Osteocyte (in vitro differentiated cells): ENCODE measurements around the gene SSBP4. TPM values are rescaled to one million over a fixed set of nuclear protein-coding genes. Genes with fewer than 3 reads are reported as not detected.

ENCODE experiments used
- DNase-seq: peaks from one replicate; pipeline ENCODE4 v3.0.0; 2021; ENCODE audit warnings: mixed read lengths; ENCODE audit not compliant: unreplicated experiment; ENCODE audit errors: extremely low spot score
- H3K27ac Mint-ChIP-seq: one replicate; pipeline ENCODE4 v1.8.0; 2021; ENCODE audit warnings: mild to moderate bottlenecking, mixed read lengths; ENCODE audit not compliant: unreplicated experiment
- H3K27me3 Mint-ChIP-seq: one replicate; pipeline ENCODE4 v1.8.0; 2021; ENCODE audit warnings: mixed read lengths; ENCODE audit not compliant: unreplicated experiment
- H3K36me3 Mint-ChIP-seq: one replicate; pipeline ENCODE4 v1.8.0; 2021; ENCODE audit warnings: mixed read lengths; ENCODE audit not compliant: unreplicated experiment
- H3K4me1 Mint-ChIP-seq: one replicate; pipeline ENCODE4 v1.8.0; 2021; ENCODE audit warnings: mixed read lengths; ENCODE audit not compliant: unreplicated experiment
- H3K4me3 Mint-ChIP-seq: one replicate; pipeline ENCODE4 v1.8.0; 2021; ENCODE audit warnings: mild to moderate bottlenecking, moderate library complexity, mixed read lengths; ENCODE audit not compliant: unreplicated experiment
- H3K9me3 Mint-ChIP-seq: one replicate; pipeline ENCODE4 v1.8.0; 2021; ENCODE audit warnings: mixed read lengths; ENCODE audit not compliant: unreplicated experiment
- microRNA-seq: library from miRNA; unstranded; fragments of <30 nt; microRNA quantifications from one replicate; pipeline ENCODE4 v1.1.0, GENCODE V29; 2020; ENCODE audit not compliant: unreplicated experiment
- total RNA-seq: library from RNA; stranded (reverse); gene quantifications from 2 replicates; pipeline ENCODE4 v1.2.1, GENCODE V29; 2021
- TF ChIP-seq, protein P1 (sequence below): fragments of 200-600 bp; sonication (generic); IDR thresholded peaks from 2 replicates; pipeline ENCODE4 v1.5.0; 2021; ENCODE audit warnings: antibody characterized with exemption, mild to moderate bottlenecking, moderate library complexity

SSBP4 gene
- total RNA-seq, 1 donor from 2014 or later = 82.9 TPM

DNA sequence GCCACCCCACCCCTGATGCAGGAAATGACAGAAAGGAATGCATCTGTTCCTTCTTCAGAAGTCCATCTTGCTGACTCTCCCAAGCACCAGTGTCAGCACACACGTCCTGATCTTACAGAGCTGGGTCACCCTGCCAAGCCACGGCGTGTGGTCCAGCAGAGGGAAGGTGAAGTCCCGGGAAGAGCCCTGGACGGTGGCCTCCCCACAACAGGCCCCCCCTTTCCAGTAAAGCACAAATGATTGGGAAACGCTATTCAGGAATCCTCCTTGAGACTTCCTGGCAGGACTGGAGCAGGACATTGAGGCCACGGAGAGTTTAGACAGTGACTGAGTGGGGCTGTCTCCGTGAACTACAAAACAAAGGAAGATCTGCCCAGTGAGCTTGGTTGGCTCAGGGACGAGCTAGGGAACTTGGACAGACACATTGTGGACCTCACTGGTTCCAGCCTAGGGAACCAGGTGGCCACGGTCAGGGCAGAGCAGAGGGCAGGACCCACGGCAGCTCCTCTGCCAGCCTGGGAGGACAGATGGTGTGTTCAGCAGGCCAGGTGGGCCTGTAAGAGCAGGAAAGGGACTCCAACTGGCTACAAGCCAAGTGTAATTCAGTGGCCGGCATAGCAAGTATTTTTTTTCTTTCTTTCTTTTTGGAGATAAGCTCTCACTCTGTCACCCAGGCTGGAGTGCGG lies 61.0 kb downstream of the SSBP4 start:
- Mint-ChIP-seq H3K27me3 (no peaks in the 10 kb centered on the region), H3K27ac (peak overlapping the region; percentile 93), H3K9me3 (no peaks in the 10 kb centered on the region), H3K36me3 (no peaks in the 10 kb centered on the region), H3K4me3 (no peak overlapping the region), H3K4me1 (peaks cover 55% of the 10 kb centered on the region)
- TF ChIP-seq, protein P1, sequence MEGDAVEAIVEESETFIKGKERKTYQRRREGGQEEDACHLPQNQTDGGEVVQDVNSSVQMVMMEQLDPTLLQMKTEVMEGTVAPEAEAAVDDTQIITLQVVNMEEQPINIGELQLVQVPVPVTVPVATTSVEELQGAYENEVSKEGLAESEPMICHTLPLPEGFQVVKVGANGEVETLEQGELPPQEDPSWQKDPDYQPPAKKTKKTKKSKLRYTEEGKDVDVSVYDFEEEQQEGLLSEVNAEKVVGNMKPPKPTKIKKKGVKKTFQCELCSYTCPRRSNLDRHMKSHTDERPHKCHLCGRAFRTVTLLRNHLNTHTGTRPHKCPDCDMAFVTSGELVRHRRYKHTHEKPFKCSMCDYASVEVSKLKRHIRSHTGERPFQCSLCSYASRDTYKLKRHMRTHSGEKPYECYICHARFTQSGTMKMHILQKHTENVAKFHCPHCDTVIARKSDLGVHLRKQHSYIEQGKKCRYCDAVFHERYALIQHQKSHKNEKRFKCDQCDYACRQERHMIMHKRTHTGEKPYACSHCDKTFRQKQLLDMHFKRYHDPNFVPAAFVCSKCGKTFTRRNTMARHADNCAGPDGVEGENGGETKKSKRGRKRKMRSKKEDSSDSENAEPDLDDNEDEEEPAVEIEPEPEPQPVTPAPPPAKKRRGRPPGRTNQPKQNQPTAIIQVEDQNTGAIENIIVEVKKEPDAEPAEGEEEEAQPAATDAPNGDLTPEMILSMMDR = no peak
- DNase-seq = no peak

DNA sequence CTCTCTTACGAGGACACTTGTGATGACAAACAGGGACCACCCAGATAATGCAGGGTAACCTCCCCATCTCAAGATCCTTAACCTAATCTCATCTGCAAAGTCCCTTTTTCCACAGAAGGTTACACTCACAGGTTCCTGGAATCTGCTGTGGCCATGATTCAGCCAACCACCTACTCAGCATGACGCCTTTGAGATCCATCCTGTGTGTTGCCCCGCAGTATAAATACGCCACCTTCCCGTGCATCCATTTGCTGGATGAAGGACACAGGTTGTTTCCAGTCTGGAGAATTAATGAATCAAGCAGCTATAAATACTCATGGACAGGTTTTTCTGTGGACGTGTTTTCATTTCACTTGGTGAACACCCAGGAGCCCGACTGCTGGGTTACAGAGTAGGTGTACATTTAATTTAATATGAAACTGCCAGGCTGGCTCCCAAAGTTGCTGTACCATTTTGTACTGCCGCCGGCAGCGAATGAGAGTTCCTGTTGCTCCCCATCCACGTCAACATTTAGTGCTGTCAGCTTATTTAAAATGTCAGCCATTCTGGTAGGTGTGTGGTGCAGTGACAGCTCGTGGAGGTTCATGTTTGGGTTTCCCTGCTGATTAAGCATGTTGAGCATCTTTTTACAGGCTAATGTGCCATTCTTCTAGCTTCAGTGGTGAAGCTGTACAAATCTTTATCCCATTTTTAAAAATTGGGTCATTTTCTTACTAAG lies 62.5 kb downstream of the SSBP4 start:
- TF ChIP-seq, protein P1 = no peak
- Mint-ChIP-seq H3K27ac (peak overlapping the region; percentile 25), H3K9me3 (no peaks in the 10 kb centered on the region), H3K4me1 (peaks cover 64% of the 10 kb centered on the region), H3K4me3 (no peak overlapping the region), H3K27me3 (no peaks in the 10 kb centered on the region), H3K36me3 (no peaks in the 10 kb centered on the region)
- DNase-seq = no peak

DNA sequence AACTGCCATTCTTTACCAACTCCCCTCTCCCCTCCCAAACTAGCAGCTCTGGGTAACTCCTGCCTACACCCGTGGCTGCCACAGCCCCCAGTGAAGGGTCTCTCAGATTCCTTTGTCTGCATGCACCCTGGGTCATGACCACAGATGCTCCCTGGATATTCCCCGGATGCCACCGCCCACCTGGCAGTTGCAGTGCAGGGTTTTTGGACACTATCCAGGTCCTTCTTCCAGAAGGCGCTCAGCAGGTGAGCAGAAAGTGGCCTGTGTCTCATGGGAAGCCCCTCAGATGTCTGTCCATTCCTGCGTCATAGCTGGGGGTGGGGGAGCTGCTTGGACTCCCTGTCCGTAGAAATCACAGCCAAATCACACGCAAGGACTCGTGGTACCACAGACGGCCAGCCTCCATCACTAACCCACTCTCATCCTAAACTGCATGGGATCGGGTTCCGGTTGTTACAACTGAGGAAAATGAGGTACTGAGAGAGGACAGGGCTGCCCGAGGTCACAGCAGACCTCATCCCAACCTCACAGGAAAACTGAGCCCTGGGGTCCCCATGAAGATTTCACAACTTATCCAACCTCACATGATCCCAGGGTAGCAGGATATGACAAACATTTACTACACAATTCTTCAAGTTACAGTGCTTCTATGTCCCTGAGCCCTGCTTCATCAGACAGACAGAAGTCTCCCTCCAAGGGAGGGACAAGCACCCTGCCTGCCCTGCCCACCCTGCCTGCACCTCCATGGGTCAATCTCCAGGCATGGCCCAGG lies 64.1 kb downstream of the SSBP4 start:
- H3K4me3 Mint-ChIP-seq = no peak overlapping the region
- TF ChIP-seq, protein P1 = no peak
- H3K9me3 Mint-ChIP-seq = no peaks in the 10 kb centered on the region
- H3K27me3 Mint-ChIP-seq = no peaks in the 10 kb centered on the region
- H3K36me3 Mint-ChIP-seq = no peaks in the 10 kb centered on the region
- peaks cover 67% of the 10 kb centered on the region for H3K4me1 Mint-ChIP-seq
- H3K27ac Mint-ChIP-seq = no peak overlapping the region
- no peak for DNase-seq

Small RNA genes lying within 50 kb of the gene (microRNA-seq; reads per million reads assigned to microRNA genes)
- gene MIR3189 = 1.6 reads per million

Other genes with a start within 250 kb of the SSBP4 start
- gene IFI30, start 245.6 kb upstream of the SSBP4 start, total RNA-seq = not detected in 2 replicates
- gene MPV17L2, start 226.2 kb upstream of the SSBP4 start, total RNA-seq = 11.6 and 12.7 TPM in 2 replicates
- gene RAB3A, start 215.4 kb upstream of the SSBP4 start, total RNA-seq = 2.9 and 3.2 TPM in 2 replicates
- 0.21 TPM in 1 of 2 replicates, not detected in the other for gene PDE4C, start 193.0 kb upstream of the SSBP4 start, total RNA-seq
- gene IQCN, start 144.9 kb upstream of the SSBP4 start, total RNA-seq = 6.9 and 10.4 TPM in 2 replicates
- 203 and 241 TPM in 2 replicates for gene JUND, start 137.8 kb upstream of the SSBP4 start, total RNA-seq
- gene LSM4, start 96.3 kb upstream of the SSBP4 start, total RNA-seq = 92.1 and 98.1 TPM in 2 replicates
- gene PGPEP1, start 78.8 kb upstream of the SSBP4 start, total RNA-seq = 36.1 and 38.5 TPM in 2 replicates
- gene GDF15, start 33.2 kb upstream of the SSBP4 start, total RNA-seq = 41.9 and 47.9 TPM in 2 replicates
- 0.16 TPM in 1 of 2 replicates, not detected in the other for gene LRRC25, start 21.8 kb upstream of the SSBP4 start, total RNA-seq
- 159 and 178 TPM in 2 replicates for gene ISYNA1, start 18.7 kb downstream of the SSBP4 start, total RNA-seq
- 17.6 and 18.3 TPM in 2 replicates for gene ELL, start 102.7 kb downstream of the SSBP4 start, total RNA-seq
- 242 and 253 TPM in 2 replicates for gene FKBP8, start 124.2 kb downstream of the SSBP4 start, total RNA-seq
- gene KXD1, start 138.5 kb downstream of the SSBP4 start, total RNA-seq = 66.5 and 70.6 TPM in 2 replicates
- gene UBA52, start 152.5 kb downstream of the SSBP4 start, total RNA-seq = 1,032 and 1,081 TPM in 2 replicates
- gene REX1BD, start 169.4 kb downstream of the SSBP4 start, total RNA-seq = 55.7 and 59.4 TPM in 2 replicates
- gene CRLF1, start 187.4 kb downstream of the SSBP4 start, total RNA-seq = 17.0 and 18.7 TPM in 2 replicates
- gene TMEM59L, start 193.5 kb downstream of the SSBP4 start, total RNA-seq = 4.7 and 5.9 TPM in 2 replicates
- 12.4 and 13.2 TPM in 2 replicates for gene KLHL26, start 217.6 kb downstream of the SSBP4 start, total RNA-seq